Measurements from ENCODE around the gene HS6ST2.
"Not testable (repeated sequence)": the region's sequence is repeated elsewhere in the genome, so short reads cannot be mapped to it uniquely, and the experiment has no call there.

HS6ST2 gene

DNA sequence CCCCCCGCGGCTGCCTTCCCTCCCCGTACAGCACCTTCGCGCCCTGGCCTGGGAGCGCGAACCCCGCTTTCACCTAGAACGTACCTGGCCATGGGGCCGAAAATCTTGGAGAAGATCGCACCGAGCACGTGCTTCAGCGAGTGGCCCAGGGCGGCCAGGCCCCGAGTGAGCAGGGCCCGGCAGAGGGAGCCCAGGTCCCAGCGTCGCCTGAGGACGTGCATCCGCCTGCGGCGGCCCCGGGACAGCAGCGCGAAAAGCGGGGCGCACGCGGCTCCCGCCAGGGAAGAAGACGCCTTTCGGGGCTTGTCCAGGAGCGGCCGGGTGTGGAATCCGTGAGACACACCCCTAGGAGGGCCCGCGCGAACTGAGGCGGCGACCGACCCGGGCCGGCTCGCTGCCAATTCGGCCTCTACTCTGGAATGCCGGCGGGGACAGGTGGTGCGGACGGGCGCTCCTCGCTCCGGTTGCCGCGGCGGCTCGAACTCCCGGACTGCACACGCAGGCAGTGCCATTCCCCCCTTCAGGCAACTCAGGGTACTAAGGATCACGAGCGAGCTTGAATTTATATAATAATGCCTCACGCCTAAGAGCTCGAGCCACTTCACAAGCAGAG, at the start of gene HS6ST2:
Gene HS6ST2 (minus strand): TSS at position 539 of the 613 bp plus-strand sequence.
- Histone ChIP-seq H3K27me3 (ENCODE audit: control insufficient read depth, insufficient read depth, low read length) (peaks cover 28% of the 10 kb centered on the region), H3K36me3 (ENCODE audit: control insufficient read depth, insufficient read depth, low read length) (no peaks in the 10 kb centered on the region), H3K4me3 (ENCODE audit: low read length) (no peak within 1 kb of the TSS), H3K4me1 (ENCODE audit: control insufficient read depth, insufficient read depth, low read length) (no peaks in the 10 kb centered on the region), H3K9ac (ENCODE audit: low read length) (no peak within 1 kb of the TSS), H3K9me3 (ENCODE audit: control insufficient read depth, low read length) (no peaks in the 10 kb centered on the region)

DNA sequence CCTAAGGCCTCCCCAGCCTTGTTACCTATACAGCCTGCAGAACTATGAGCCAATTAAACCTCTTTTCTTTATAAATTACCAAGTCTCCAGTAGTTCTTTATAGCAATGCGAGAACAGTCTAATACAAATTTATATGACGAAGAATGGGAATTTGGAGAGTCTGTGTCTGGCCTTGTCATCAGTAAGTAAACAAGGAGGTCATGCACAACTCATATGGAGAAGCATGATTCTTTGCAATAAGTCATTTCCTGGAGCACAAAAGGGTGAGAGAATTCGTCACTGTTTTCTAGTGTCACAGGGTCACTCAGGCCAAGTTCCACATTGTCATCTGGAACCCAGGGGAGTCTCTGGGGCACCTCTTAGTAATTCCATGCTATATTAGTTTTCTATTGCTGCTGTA, 49.0 kb upstream of the HS6ST2 start:
- no peaks in the 10 kb centered on the region for H3K36me3 ChIP-seq (ENCODE audit: control insufficient read depth, insufficient read depth, low read length)
- H3K9ac ChIP-seq (ENCODE audit: low read length): no peak overlapping the region
- no peak overlapping the region for H3K4me3 ChIP-seq (ENCODE audit: low read length)
- H3K9me3 ChIP-seq (ENCODE audit: control insufficient read depth, low read length): no peaks in the 10 kb centered on the region
- H3K27me3 ChIP-seq (ENCODE audit: control insufficient read depth, insufficient read depth, low read length): no peaks in the 10 kb centered on the region
- no peaks in the 10 kb centered on the region for H3K4me1 ChIP-seq (ENCODE audit: control insufficient read depth, insufficient read depth, low read length)

DNA sequence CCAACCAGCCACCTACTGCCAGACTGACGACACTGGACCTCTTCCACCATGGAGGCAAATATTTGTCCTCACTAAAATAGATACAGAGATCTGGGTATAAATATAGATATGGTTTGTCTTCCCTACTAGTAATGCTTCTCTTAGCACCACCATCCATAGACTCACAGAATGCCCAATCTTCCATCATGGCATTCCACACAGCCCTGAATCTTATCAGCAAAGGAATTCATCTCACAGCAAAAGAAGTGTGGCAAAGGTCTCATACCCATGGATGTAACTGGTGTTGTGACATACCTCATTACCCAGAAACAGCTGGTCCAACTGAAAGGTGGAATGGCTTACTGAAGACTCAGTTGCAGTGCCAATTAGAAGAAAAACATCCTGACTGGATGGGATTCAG, 47.2 kb upstream of the HS6ST2 start:
- Histone ChIP-seq H3K27me3 (ENCODE audit: control insufficient read depth, insufficient read depth, low read length) (no peaks in the 10 kb centered on the region), H3K9ac (ENCODE audit: low read length) (no peak overlapping the region), H3K9me3 (ENCODE audit: control insufficient read depth, low read length) (no peaks in the 10 kb centered on the region), H3K4me1 (ENCODE audit: control insufficient read depth, insufficient read depth, low read length) (no peaks in the 10 kb centered on the region), H3K36me3 (ENCODE audit: control insufficient read depth, insufficient read depth, low read length) (no peaks in the 10 kb centered on the region), H3K4me3 (ENCODE audit: low read length) (no peak overlapping the region)

GRCh38 chrX:133005042-133005441, 46.6 kb upstream of the HS6ST2 start:
- Histone ChIP-seq H3K4me1 (ENCODE audit: control insufficient read depth, insufficient read depth, low read length) (no peaks in the 10 kb centered on the region), H3K9ac (ENCODE audit: low read length) (no peak overlapping the region), H3K9me3 (ENCODE audit: control insufficient read depth, low read length) (no peaks in the 10 kb centered on the region), H3K36me3 (ENCODE audit: control insufficient read depth, insufficient read depth, low read length) (no peaks in the 10 kb centered on the region), H3K27me3 (ENCODE audit: control insufficient read depth, insufficient read depth, low read length) (no peaks in the 10 kb centered on the region), H3K4me3 (ENCODE audit: low read length) (no peak overlapping the region)

DNA sequence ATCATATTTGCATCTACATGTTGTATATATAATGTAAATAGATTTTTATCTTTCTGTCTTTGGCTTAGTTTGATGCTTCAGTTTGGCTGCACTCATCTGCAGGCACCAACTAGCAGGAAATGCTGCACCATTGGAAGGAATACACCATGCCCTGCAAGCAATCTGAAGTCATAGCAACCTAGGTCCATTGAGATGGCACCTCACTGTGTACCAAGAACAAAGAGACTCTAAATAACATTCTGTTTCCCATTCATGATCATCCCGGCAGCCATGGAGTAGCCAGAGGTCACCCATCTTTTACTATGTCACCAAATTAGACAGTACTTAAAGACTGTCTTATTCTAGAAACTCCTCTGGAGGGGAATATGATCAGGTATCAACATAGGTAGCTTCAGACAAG, 40.8 kb upstream of the HS6ST2 start:
- H3K36me3 ChIP-seq (ENCODE audit: control insufficient read depth, insufficient read depth, low read length): no peaks in the 10 kb centered on the region
- no peaks in the 10 kb centered on the region for H3K27me3 ChIP-seq (ENCODE audit: control insufficient read depth, insufficient read depth, low read length)
- H3K9me3 ChIP-seq (ENCODE audit: control insufficient read depth, low read length): no peaks in the 10 kb centered on the region
- H3K9ac ChIP-seq (ENCODE audit: low read length): no peak overlapping the region
- H3K4me3 ChIP-seq (ENCODE audit: low read length): no peak overlapping the region
- no peaks in the 10 kb centered on the region for H3K4me1 ChIP-seq (ENCODE audit: control insufficient read depth, insufficient read depth, low read length)

DNA sequence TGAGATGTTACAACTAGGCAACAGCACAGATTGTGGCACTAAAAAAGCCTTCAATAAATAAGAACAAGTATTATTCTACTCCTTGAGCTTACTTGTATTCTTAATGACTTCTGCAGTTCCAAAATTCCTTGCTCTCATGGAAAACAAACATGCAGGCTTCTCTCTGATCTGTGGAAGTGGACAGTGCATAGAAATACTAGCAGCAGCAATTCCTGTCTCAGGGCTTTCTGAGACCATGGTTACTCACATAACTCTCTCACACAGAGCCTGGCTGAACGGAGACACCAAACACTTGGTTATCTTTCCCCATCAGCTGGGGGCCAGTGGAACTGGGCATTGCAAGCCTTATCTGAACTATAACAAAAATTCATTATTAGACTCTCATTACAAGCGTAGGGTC, 32.4 kb upstream of the HS6ST2 start:
- Histone ChIP-seq H3K4me1 (ENCODE audit: control insufficient read depth, insufficient read depth, low read length) (no peaks in the 10 kb centered on the region), H3K27me3 (ENCODE audit: control insufficient read depth, insufficient read depth, low read length) (no peaks in the 10 kb centered on the region), H3K36me3 (ENCODE audit: control insufficient read depth, insufficient read depth, low read length) (no peaks in the 10 kb centered on the region), H3K9ac (ENCODE audit: low read length) (no peak overlapping the region), H3K9me3 (ENCODE audit: control insufficient read depth, low read length) (no peaks in the 10 kb centered on the region), H3K4me3 (ENCODE audit: low read length) (no peak overlapping the region)

DNA sequence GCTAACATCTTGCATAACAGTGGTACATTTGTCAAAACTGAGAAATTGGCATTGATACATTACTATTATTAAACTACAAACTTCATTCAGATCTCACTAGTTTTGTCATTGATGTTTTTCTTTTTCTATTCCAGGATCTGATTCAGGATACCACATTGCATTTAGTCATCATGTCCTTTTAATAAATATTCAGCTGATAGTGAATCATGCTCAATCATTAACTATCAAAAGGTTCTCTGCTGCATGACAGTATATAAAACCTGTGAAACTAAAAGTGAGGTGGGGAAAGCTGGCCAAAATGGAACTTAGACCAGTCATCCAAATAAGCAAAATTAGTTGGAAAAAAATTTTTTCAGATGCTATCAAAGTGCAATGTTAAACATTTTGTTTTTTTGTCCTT, 28.1 kb upstream of the HS6ST2 start:
- Histone ChIP-seq H3K36me3 (ENCODE audit: control insufficient read depth, insufficient read depth, low read length) (no peaks in the 10 kb centered on the region), H3K27me3 (ENCODE audit: control insufficient read depth, insufficient read depth, low read length) (no peaks in the 10 kb centered on the region)

GRCh38 chrX:132984058-132984650, 25.7 kb upstream of the HS6ST2 start:
- H3K4me1 ChIP-seq (ENCODE audit: control insufficient read depth, insufficient read depth, low read length): no peaks in the 10 kb centered on the region
- no peak overlapping the region for H3K9ac ChIP-seq (ENCODE audit: low read length)

More for the DNA sequence above, 28.1 kb upstream of the HS6ST2 start:
- no peaks in the 10 kb centered on the region for H3K9me3 ChIP-seq (ENCODE audit: control insufficient read depth, low read length)
- H3K4me3 ChIP-seq (ENCODE audit: low read length): no peak overlapping the region
- no peak overlapping the region for H3K9ac ChIP-seq (ENCODE audit: low read length)
- no peaks in the 10 kb centered on the region for H3K4me1 ChIP-seq (ENCODE audit: control insufficient read depth, insufficient read depth, low read length)

DNA sequence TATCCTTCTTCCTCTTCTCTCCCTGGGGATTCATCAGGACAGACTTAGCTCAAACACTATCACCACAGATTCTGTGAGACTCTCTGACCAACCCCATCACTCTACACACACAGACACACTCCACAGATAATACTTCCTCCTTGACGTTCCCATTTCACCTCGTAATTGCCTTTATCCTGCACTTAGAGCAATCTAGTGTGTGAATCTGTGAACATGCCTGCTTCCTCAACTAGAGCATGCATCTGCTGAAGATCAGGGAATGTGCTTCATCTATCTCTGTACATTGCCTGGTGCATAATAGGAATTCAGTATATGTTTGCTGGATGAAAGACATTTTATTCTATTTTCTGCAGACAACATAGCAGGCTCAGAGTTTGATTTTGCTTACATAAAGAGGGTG, 25.1 kb upstream of the HS6ST2 start:
- no peak overlapping the region for H3K4me3 ChIP-seq (ENCODE audit: low read length)
- H3K36me3 ChIP-seq (ENCODE audit: control insufficient read depth, insufficient read depth, low read length): no peaks in the 10 kb centered on the region
- no peaks in the 10 kb centered on the region for H3K4me1 ChIP-seq (ENCODE audit: control insufficient read depth, insufficient read depth, low read length)
- no peaks in the 10 kb centered on the region for H3K27me3 ChIP-seq (ENCODE audit: control insufficient read depth, insufficient read depth, low read length)
- no peaks in the 10 kb centered on the region for H3K9me3 ChIP-seq (ENCODE audit: control insufficient read depth, low read length)
- H3K9ac ChIP-seq (ENCODE audit: low read length): no peak overlapping the region

More at GRCh38 chrX:132984058-132984650, 25.7 kb upstream of the HS6ST2 start:
- H3K27me3 ChIP-seq (ENCODE audit: control insufficient read depth, insufficient read depth, low read length): no peaks in the 10 kb centered on the region
- no peak overlapping the region for H3K4me3 ChIP-seq (ENCODE audit: low read length)
- no peaks in the 10 kb centered on the region for H3K36me3 ChIP-seq (ENCODE audit: control insufficient read depth, insufficient read depth, low read length)
- H3K9me3 ChIP-seq (ENCODE audit: control insufficient read depth, low read length): no peaks in the 10 kb centered on the region

DNA sequence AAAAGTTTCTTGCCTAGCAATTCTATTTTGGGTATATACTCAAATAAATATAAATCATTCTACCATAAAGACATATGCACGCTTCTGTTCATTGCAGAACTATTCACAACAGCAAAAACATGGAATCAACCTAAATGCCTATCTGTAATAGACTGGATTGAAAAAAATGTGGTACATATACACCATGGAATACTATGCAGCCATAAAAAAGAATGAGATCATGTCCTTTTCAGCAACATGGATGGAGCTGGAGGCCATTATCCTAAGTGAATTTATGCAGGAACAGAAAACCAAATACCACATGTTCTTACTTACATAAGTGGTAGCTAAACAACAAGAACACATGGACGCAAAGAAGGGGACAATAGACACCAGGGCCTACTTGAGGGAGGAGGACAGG, 21.6 kb upstream of the HS6ST2 start:
- not testable (repeated sequence) for H3K4me1 ChIP-seq (ENCODE audit: control insufficient read depth, insufficient read depth, low read length); H3K9me3 ChIP-seq (ENCODE audit: control insufficient read depth, low read length); H3K27me3 ChIP-seq (ENCODE audit: control insufficient read depth, insufficient read depth, low read length); H3K9ac ChIP-seq (ENCODE audit: low read length); H3K4me3 ChIP-seq (ENCODE audit: low read length); H3K36me3 ChIP-seq (ENCODE audit: control insufficient read depth, insufficient read depth, low read length)

GRCh38 chrX:132968296-132968949, 10.0 kb upstream of the HS6ST2 start:
- peaks cover 4% of the 10 kb centered on the region for H3K27me3 ChIP-seq (ENCODE audit: control insufficient read depth, insufficient read depth, low read length)
- no peaks in the 10 kb centered on the region for H3K9me3 ChIP-seq (ENCODE audit: control insufficient read depth, low read length)
- H3K4me1 ChIP-seq (ENCODE audit: control insufficient read depth, insufficient read depth, low read length): no peaks in the 10 kb centered on the region

GRCh38 chrX:132967049-132967448, 8.6 kb upstream of the HS6ST2 start:
- no peaks in the 10 kb centered on the region for H3K9me3 ChIP-seq (ENCODE audit: control insufficient read depth, low read length)
- no peaks in the 10 kb centered on the region for H3K4me1 ChIP-seq (ENCODE audit: control insufficient read depth, insufficient read depth, low read length)
- H3K9ac ChIP-seq (ENCODE audit: low read length): no peak overlapping the region
- H3K27me3 ChIP-seq (ENCODE audit: control insufficient read depth, insufficient read depth, low read length): peaks cover 4% of the 10 kb centered on the region
- no peaks in the 10 kb centered on the region for H3K36me3 ChIP-seq (ENCODE audit: control insufficient read depth, insufficient read depth, low read length)
- no peak overlapping the region for H3K4me3 ChIP-seq (ENCODE audit: low read length)

More at GRCh38 chrX:132968296-132968949, 10.0 kb upstream of the HS6ST2 start:
- H3K36me3 ChIP-seq (ENCODE audit: control insufficient read depth, insufficient read depth, low read length): no peaks in the 10 kb centered on the region
- no peak overlapping the region for H3K9ac ChIP-seq (ENCODE audit: low read length)
- H3K4me3 ChIP-seq (ENCODE audit: low read length): no peak overlapping the region

Data from mucosa of stomach (tissue), 1 donor.